Caco-2 (cell line): ENCODE data around the gene NOSIP. TPM values are rescaled to one million over a fixed set of nuclear protein-coding genes. Genes with fewer than 3 reads are reported as not detected.

Source experiments
- BruUV-seq: library from RNA; stranded (reverse); fragments of 400-500 nt; replicated peaks from 2 replicates; lab custom pipeline; 2021; lab: Mats Ljungman, UMichigan
- CTCF ChIA-PET: fragments of 300-600 bp; sonication (Branson Sonifier 250); formaldehyde crosslinking; loops from one replicate; lab custom pipeline; 2022; ENCODE audit warnings: antibody characterized with exemption; lab: Charles Lee
- POLR2A ChIA-PET: fragments of 300-600 bp; sonication (Branson Sonifier 250); formaldehyde crosslinking; loops from one replicate; lab custom pipeline; 2022; ENCODE audit warnings: antibody characterized with exemption; lab: Charles Lee
- DNase-seq, 2 experiments: peaks; one replicate each; pipeline versions ENCODE4 v3.0.0 to v3.0.0-alpha.2; 2020 to 2022
- H3K27me3 ChIP-seq: replicated peaks from 2 replicates; pipeline ENCODE4 v1.6.0; 2011; ENCODE audit warnings: low read length; ENCODE audit not compliant: control insufficient read depth, insufficient read depth
- H3K36me3 ChIP-seq: 2 replicates; pipeline ENCODE4 v1.5.1; 2011; ENCODE audit warnings: low read length; ENCODE audit not compliant: control insufficient read depth, insufficient read depth
- H3K4me1 ChIP-seq: fragments of 250-450 bp; sonication (Bioruptor Pico); 2 replicates; pipeline ENCODE4 v1.5.1; 2020; ENCODE audit warnings: mild to moderate bottlenecking
- H3K4me3 ChIP-seq: 2 replicates; pipeline ENCODE4 v1.5.1; 2011; ENCODE audit warnings: low read depth, mild to moderate bottlenecking, control low read depth, low read length
- H3K9me3 ChIP-seq: fragments of 250-450 bp; sonication (Bioruptor Pico); 2 replicates; pipeline ENCODE4 v1.5.1; 2020; ENCODE audit warnings: mild to moderate bottlenecking, moderate library complexity
- H3K27ac Mint-ChIP-seq: one replicate; pipeline ENCODE4 v1.8.0; 2022; ENCODE audit warnings: mixed read lengths; ENCODE audit not compliant: unreplicated experiment
- H3K27me3 Mint-ChIP-seq: one replicate; pipeline ENCODE4 v1.8.0; 2022; ENCODE audit warnings: mixed read lengths; ENCODE audit not compliant: insufficient read depth, unreplicated experiment
- H3K36me3 Mint-ChIP-seq: one replicate; pipeline ENCODE4 v1.8.0; 2022; ENCODE audit warnings: mild to moderate bottlenecking, mixed read lengths; ENCODE audit not compliant: insufficient read depth, unreplicated experiment
- H3K4me1 Mint-ChIP-seq: one replicate; pipeline ENCODE4 v1.8.0; 2022; ENCODE audit warnings: low read depth, mixed read lengths; ENCODE audit not compliant: unreplicated experiment
- H3K4me3 Mint-ChIP-seq: one replicate; pipeline ENCODE4 v1.8.0; 2022; ENCODE audit warnings: mild to moderate bottlenecking, moderate library complexity, mixed read lengths; ENCODE audit not compliant: unreplicated experiment
- H3K9me3 Mint-ChIP-seq: one replicate; pipeline ENCODE4 v1.8.0; 2022; ENCODE audit warnings: mixed read lengths; ENCODE audit not compliant: unreplicated experiment
- CTCF ChIP-seq, 2 experiments: fragments of 200-600 bp in 1 of 2; IDR thresholded peaks; 1 replicate in 1 of 2; 2 replicates in 1 of 2; pipeline versions ENCODE4 v1.5.1 to v1.8.0; 2011 to 2022; ENCODE audit warnings: antibody characterized with exemption in 1 of 2, control low read depth in 1 of 2, inconsistent platforms in 1 of 2, low read depth in 1 of 2, low read length in 1 of 2, mild to moderate bottlenecking in 1 of 2, moderate library complexity in 1 of 2; ENCODE audit not compliant: insufficient read depth in 1 of 2, severe bottlenecking in 1 of 2, unreplicated experiment in 1 of 2
- intact Hi-C: fragments of 100-400 bp; cut with micrococcal nuclease; formaldehyde crosslinking; loops from one replicate; pipeline ENCODE4 v1.10.0; 2022; ENCODE audit not compliant: unreplicated experiment
- total RNA-seq: library from RNA; stranded (reverse); gene quantifications from 2 replicates; pipeline ENCODE4 v1.2.3, GENCODE V29; 2022

The NOSIP gene
- total RNA-seq, 1 experiment from 2014 or later: 74.7 TPM

GRCh38 chr19:49514151-49514550 lies 66.2 kb downstream of the NOSIP start:
- no peak for TF ChIP-seq CTCF (IDR thresholded peaks at IDR 0.05; ENCODE audit: insufficient read depth in 1 of 2, low read depth in 1 of 2, low read length in 1 of 2, severe bottlenecking in 1 of 2, unreplicated experiment in 1 of 2)
- ChIA-PET POLR2A (interaction anchor here (0.5 to 1.0 kb wide), 6 partner anchors 9 to 72 kb away, joined by 3 to 17 read pairs (median 4); partner anchors contain the start of gene RCN3), CTCF (interaction anchor here (1.6 to 3.8 kb wide), 3 partner anchors 32 to 56 kb away, joined by 6 to 35 read pairs (median 10); no protein-coding TSS in a partner anchor)
- Histone ChIP-seq H3K27me3 (no peaks in the 10 kb centered on the region), H3K9me3 (no peaks in the 10 kb centered on the region), H3K4me3 (peak overlapping the region; percentile 86), H3K36me3 (0 out of 2 replicates have a peak, but pooled peaks cover 4% of the 10 kb centered on the region), H3K4me1 (peaks cover 18% of the 10 kb centered on the region)
- peak overlapping the region; percentile 100 for H3K4me3 Mint-ChIP-seq
- peaks cover 23% of the 10 kb centered on the region for H3K36me3 Mint-ChIP-seq
- BruUV-seq: no TSS peak
- intact Hi-C loops: no loop called here
- no peak for DNase-seq
- no peaks in the 10 kb centered on the region for H3K9me3 Mint-ChIP-seq
- H3K27me3 Mint-ChIP-seq: no peaks in the 10 kb centered on the region
- H3K4me1 Mint-ChIP-seq: peaks cover 24% of the 10 kb centered on the region
- peak overlapping the region; percentile 80 for H3K27ac Mint-ChIP-seq

DNA sequence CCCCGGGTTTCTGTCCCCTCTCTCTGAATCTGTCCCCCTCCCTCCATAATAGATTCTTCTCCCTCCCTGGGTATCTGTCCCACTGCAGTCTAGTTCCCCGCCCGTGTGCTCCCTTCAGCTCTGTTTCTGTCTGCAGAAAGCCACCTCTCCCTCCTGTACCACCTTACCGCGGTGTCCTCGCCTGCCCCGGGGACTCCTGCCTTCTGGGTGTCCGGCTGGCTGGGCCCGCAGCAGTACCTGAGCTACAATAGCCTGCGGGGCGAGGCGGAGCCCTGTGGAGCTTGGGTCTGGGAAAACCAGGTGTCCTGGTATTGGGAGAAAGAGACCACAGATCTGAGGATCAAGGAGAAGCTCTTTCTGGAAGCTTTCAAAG lies 66.6 kb downstream of the NOSIP start:
- peak overlapping the region; percentile 80 for H3K27ac Mint-ChIP-seq
- no peak for TF ChIP-seq CTCF (IDR thresholded peaks at IDR 0.05; ENCODE audit: insufficient read depth in 1 of 2, low read depth in 1 of 2, low read length in 1 of 2, severe bottlenecking in 1 of 2, unreplicated experiment in 1 of 2)
- no peak for DNase-seq
- no peaks in the 10 kb centered on the region for H3K27me3 ChIP-seq
- H3K36me3 ChIP-seq: 0 out of 2 replicates have a peak, but pooled peaks cover 4% of the 10 kb centered on the region
- ChIA-PET POLR2A (interaction anchor here (0.5 to 1.4 kb wide), 5 partner anchors 9 to 67 kb away, joined by 3 to 17 read pairs (median 6); partner anchors contain the start of genes NOSIP and RCN3), CTCF (interaction anchor here (1.2 to 3.8 kb wide), 4 partner anchors 21 to 56 kb away, joined by 3 to 35 read pairs (median 8); no protein-coding TSS in a partner anchor)
- peaks cover 18% of the 10 kb centered on the region for H3K4me1 ChIP-seq
- TSS peak; percentile 58 for BruUV-seq
- no peaks in the 10 kb centered on the region for H3K9me3 ChIP-seq
- intact Hi-C loops: no loop called here
- H3K4me1 Mint-ChIP-seq: peaks cover 24% of the 10 kb centered on the region
- peak overlapping the region; percentile 86 for H3K4me3 ChIP-seq
- H3K36me3 Mint-ChIP-seq: peaks cover 19% of the 10 kb centered on the region
- no peaks in the 10 kb centered on the region for H3K9me3 Mint-ChIP-seq
- peak overlapping the region; percentile 100 for H3K4me3 Mint-ChIP-seq
- no peaks in the 10 kb centered on the region for H3K27me3 Mint-ChIP-seq

DNA sequence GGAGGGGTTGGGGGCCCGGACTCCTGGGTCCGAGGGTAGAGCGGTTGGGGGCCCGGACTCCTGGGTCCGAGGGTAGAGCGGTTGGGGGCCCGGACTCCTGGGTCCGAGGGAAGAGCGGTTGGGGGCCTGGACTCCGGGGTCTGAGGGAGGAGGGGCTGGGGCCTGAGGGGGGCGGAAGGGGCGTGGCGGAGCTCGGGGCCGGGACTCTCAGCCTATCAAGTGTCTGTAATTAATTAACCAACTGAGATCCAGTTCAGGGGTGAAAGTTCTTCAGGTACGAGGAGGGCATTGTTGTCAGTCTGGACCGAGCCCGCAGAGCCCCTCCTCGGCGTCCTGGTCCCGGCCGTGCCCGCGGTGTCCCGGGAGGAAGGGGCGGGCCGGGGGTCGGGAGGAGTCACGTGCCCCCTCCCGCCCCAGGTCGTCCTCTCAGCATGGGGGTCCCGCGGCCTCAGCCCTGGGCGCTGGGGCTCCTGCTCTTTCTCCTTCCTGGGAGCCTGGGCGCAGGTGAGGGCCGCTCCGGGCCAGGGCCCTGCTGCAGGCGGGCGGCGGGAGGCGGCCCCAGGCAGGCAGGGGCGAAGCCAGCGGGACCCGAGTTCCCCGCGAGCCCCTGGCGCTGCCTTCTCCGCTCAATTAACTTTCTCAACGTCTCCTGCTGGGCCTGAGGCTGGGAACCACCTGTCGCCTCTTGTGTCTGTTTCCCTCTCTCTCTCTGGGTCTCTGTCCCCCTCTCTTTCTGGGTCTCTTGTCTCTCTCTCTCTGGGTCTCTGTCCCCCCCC lies 67.2 kb downstream of the NOSIP start:
- Histone ChIP-seq H3K4me3 (peak overlapping the region; percentile 86), H3K36me3 (0 out of 2 replicates have a peak, but pooled peaks cover 4% of the 10 kb centered on the region), H3K9me3 (no peaks in the 10 kb centered on the region), H3K27me3 (no peaks in the 10 kb centered on the region), H3K4me1 (peaks cover 18% of the 10 kb centered on the region)
- H3K27me3 Mint-ChIP-seq: no peaks in the 10 kb centered on the region
- peak; percentile 76 to 80 for DNase-seq
- intact Hi-C loops: no loop called here
- TF ChIP-seq CTCF (IDR thresholded peaks at IDR 0.05; ENCODE audit: insufficient read depth in 1 of 2, low read depth in 1 of 2, low read length in 1 of 2, severe bottlenecking in 1 of 2, unreplicated experiment in 1 of 2): no peak
- ChIA-PET POLR2A (interaction anchor here (0.7 to 1.4 kb wide), 3 partner anchors 33 to 171 kb away, joined by 3 to 7 read pairs (median 4); partner anchors contain the start of gene NOSIP), CTCF (interaction anchor here (1.0 to 3.8 kb wide), 5 partner anchors 22 to 58 kb away, joined by 3 to 35 read pairs (median 6); no protein-coding TSS in a partner anchor)
- H3K36me3 Mint-ChIP-seq: peaks cover 19% of the 10 kb centered on the region
- no peaks in the 10 kb centered on the region for H3K9me3 Mint-ChIP-seq
- peaks cover 24% of the 10 kb centered on the region for H3K4me1 Mint-ChIP-seq
- BruUV-seq: no TSS peak
- peak overlapping the region; percentile 88 for H3K27ac Mint-ChIP-seq
- peak overlapping the region; percentile 100 for H3K4me3 Mint-ChIP-seq
